ENCODE results near the gene PCDH19. TPM values are rescaled to one million over a fixed set of nuclear protein-coding genes. Genes with fewer than 3 reads are reported as not detected.

PCDH19 gene
- total RNA-seq, 4 donors from 2014 or later: 0.68 to 3.1 (median 1.8) TPM

GRCh38 chrX:100264200-100264599 is 145.9 kb downstream of the PCDH19 start:
- Histone ChIP-seq H3K4me3 (no peak overlapping the region), H3K9me3 (no peaks in the 10 kb centered on the region), H3K36me3 (no peaks in the 10 kb centered on the region), H3K4me1 (no peaks in the 10 kb centered on the region), H3K27ac (no peak overlapping the region), H3K27me3 (no peaks in the 10 kb centered on the region)
- TF ChIP-seq POLR2AphosphoS5 (IDR thresholded peaks at IDR 0.05): no peak
- no peak for TF ChIP-seq EP300 (IDR thresholded peaks at IDR 0.05)
- no peak for TF ChIP-seq CTCF (IDR thresholded peaks at IDR 0.05)
- no peak for TF ChIP-seq POLR2A (IDR thresholded peaks at IDR 0.05)
- 34% methylated on average over 2 of the region's 2 CpGs for WGBS
- DNase-seq (ENCODE audit: low spot score in 2 of 2): no peak

- no peak for TF ChIP-seq POLR2AphosphoS5 (IDR thresholded peaks at IDR 0.05)
- TF ChIP-seq CTCF (IDR thresholded peaks at IDR 0.05): no peak
- TF ChIP-seq POLR2A (IDR thresholded peaks at IDR 0.05): no peak
- no peak for TF ChIP-seq EP300 (IDR thresholded peaks at IDR 0.05)
- H3K36me3 ChIP-seq: no peaks in the 10 kb centered on the region
- 48% methylated on average over 3 of the region's 3 CpGs for WGBS
- H3K4me1 ChIP-seq: no peaks in the 10 kb centered on the region
- H3K27ac ChIP-seq: no peak overlapping the region
- no peaks in the 10 kb centered on the region for H3K9me3 ChIP-seq
- no peak for DNase-seq (ENCODE audit: low spot score in 2 of 2)
- H3K4me3 ChIP-seq: no peak overlapping the region
- no peaks in the 10 kb centered on the region for H3K27me3 ChIP-seq
Measured at GRCh38 chrX:100263650-100264049, 146.4 kb downstream of the PCDH19 start.

GRCh38 chrX:100248885-100249493 is 161.1 kb downstream of the PCDH19 start:
- TF ChIP-seq EP300 (IDR thresholded peaks at IDR 0.05) (no peak), POLR2A (IDR thresholded peaks at IDR 0.05) (no peak), POLR2AphosphoS5 (IDR thresholded peaks at IDR 0.05) (no peak), CTCF (IDR thresholded peaks at IDR 0.05) (no peak)
- DNase-seq (ENCODE audit: low spot score in 2 of 2): no peak
- no peaks in the 10 kb centered on the region for H3K4me1 ChIP-seq
- no peaks in the 10 kb centered on the region for H3K36me3 ChIP-seq
- WGBS: 45% methylated on average over 4 of the region's 4 CpGs
- no peak overlapping the region for H3K27ac ChIP-seq
- H3K4me3 ChIP-seq: no peak overlapping the region
- no peaks in the 10 kb centered on the region for H3K27me3 ChIP-seq
- H3K9me3 ChIP-seq: no peaks in the 10 kb centered on the region

- H3K36me3 ChIP-seq: no peaks in the 10 kb centered on the region
- no peak overlapping the region for H3K4me3 ChIP-seq
- H3K27ac ChIP-seq: no peak overlapping the region
- H3K9me3 ChIP-seq: no peaks in the 10 kb centered on the region
- no peaks in the 10 kb centered on the region for H3K27me3 ChIP-seq
- no peak for TF ChIP-seq POLR2A (IDR thresholded peaks at IDR 0.05)
- no peak for TF ChIP-seq CTCF (IDR thresholded peaks at IDR 0.05)
- no peak for TF ChIP-seq POLR2AphosphoS5 (IDR thresholded peaks at IDR 0.05)
- TF ChIP-seq EP300 (IDR thresholded peaks at IDR 0.05): no peak
- no peaks in the 10 kb centered on the region for H3K4me1 ChIP-seq
- DNase-seq (ENCODE audit: low spot score in 2 of 2): no peak
Measured at GRCh38 chrX:100247826-100248225, 162.2 kb downstream of the PCDH19 start.

- DNase-seq (ENCODE audit: low spot score in 2 of 2): no peak
- Histone ChIP-seq H3K9me3 (no peaks in the 10 kb centered on the region), H3K4me1 (no peaks in the 10 kb centered on the region), H3K27me3 (no peaks in the 10 kb centered on the region), H3K27ac (no peak overlapping the region), H3K36me3 (no peaks in the 10 kb centered on the region), H3K4me3 (no peak overlapping the region)
- WGBS: 91% methylated on average over 1 of the region's 1 CpG
- TF ChIP-seq CTCF (IDR thresholded peaks at IDR 0.05) (no peak), POLR2A (IDR thresholded peaks at IDR 0.05) (no peak), EP300 (IDR thresholded peaks at IDR 0.05) (no peak), POLR2AphosphoS5 (IDR thresholded peaks at IDR 0.05) (no peak)
Measured at GRCh38 chrX:100244681-100245080, 165.4 kb downstream of the PCDH19 start.

Other genes starting within 250 kb of the PCDH19 start
- 1 to 10 TPM in 2 of 4 donors, not detected in 2; 2.0 to 9.0 TPM for gene TNMD, start 174.7 kb upstream of the PCDH19 start, total RNA-seq
- gene TSPAN6, start 226.5 kb upstream of the PCDH19 start, total RNA-seq: 10 to 100 TPM; 10.8 to 17.0 (median 14.8) TPM
- gene SRPX2, start 233.9 kb upstream of the PCDH19 start, total RNA-seq: 10 to 100 TPM in 1 of 4 donors, 1 to 10 TPM in 3; 2.8 to 15.2 (median 7.5) TPM